HCT116 (cell line): Measurements from ENCODE around the gene RAVER1. TPM values are rescaled to one million over a fixed set of nuclear protein-coding genes. Genes with fewer than 3 reads are reported as not detected.

Source experiments
- ATAC-seq: fragments of 200-7000 bp; cut with Tn5 transposase; 2 replicates; pipeline ENCODE4 v1.9.1; 2020; ENCODE audit warnings: mild to moderate bottlenecking, moderate library complexity
- BruUV-seq: library from RNA; stranded (reverse); fragments of 400-500 nt; replicated peaks from 2 replicates; lab custom pipeline; 2021; lab: Mats Ljungman, UMichigan
- CTCF ChIA-PET: fragments of 300-600 bp; sonication (Branson Sonifier 250); formaldehyde crosslinking; loops from one replicate; lab custom pipeline; 2021; ENCODE audit warnings: antibody characterized with exemption; lab: Charles Lee
- POLR2A ChIA-PET: fragments of 300-600, 350-600 bp; sonication (Branson Sonifier 250); formaldehyde crosslinking; loops from one replicate; lab custom pipeline; 2021; ENCODE audit warnings: antibody characterized with exemption; lab: Charles Lee
- RAD21 ChIA-PET, 2 experiments: fragments of 300-600 bp; sonication (Branson Sonifier 250); formaldehyde crosslinking; loops; one replicate each; lab custom pipeline; 2023; ENCODE audit warnings: low total read pairs in 2 of 2; ENCODE audit not compliant: uncharacterized antibody in 2 of 2, unreplicated experiment in 2 of 2, low non-redundant PET in 1 of 2; lab: Charles Lee
- DNase-seq: peaks from one replicate; pipeline ENCODE4 v3.0.0-alpha.2; 2010; ENCODE audit warnings: low read depth, low spot score
- H2AFZ ChIP-seq: fragments of 200-600 bp; shearing (Covaris generic), sonication (generic); 2 replicates; pipeline ENCODE4 v1.6.1; 2017; ENCODE audit warnings: low read depth, mixed run types, mixed read lengths, antibody characterized with exemption, low read length; ENCODE audit not compliant: poor library complexity, severe bottlenecking
- H3K27ac ChIP-seq: 2 replicates; pipeline ENCODE4 v1.5.1; 2012; ENCODE audit warnings: low read depth, low read length
- H3K27me3 ChIP-seq: fragments of 200-600 bp; sonication (generic); 2 replicates; pipeline ENCODE4 v1.6.1; 2016; ENCODE audit warnings: mixed run types, low read length, mixed read lengths; ENCODE audit not compliant: insufficient read depth
- H3K36me3 ChIP-seq, 2 experiments: fragments of 200-500 bp in 1 of 2; fragments of 200-600 bp in 1 of 2; sonication (Bioruptor generic) in 1 of 2; sonication (generic) in 1 of 2; 2 replicates each; pipeline versions ENCODE4 v1.5.1 to v1.6.1; 2014 to 2016; ENCODE audit warnings: low read length in 2 of 2, inconsistent platforms in 1 of 2, mixed read lengths in 1 of 2, mixed run types in 1 of 2; ENCODE audit not compliant: insufficient read depth in 2 of 2, control insufficient read depth in 1 of 2
- H3K4me1 ChIP-seq, 2 experiments: fragments of 200-600 bp in 1 of 2; sonication (generic) in 1 of 2; 2 replicates each; pipeline versions ENCODE4 v1.5.1 to v1.6.1; 2012 to 2017; ENCODE audit warnings: low read length in 2 of 2, inconsistent platforms in 1 of 2, mild to moderate bottlenecking in 1 of 2, mixed read lengths in 1 of 2, mixed run types in 1 of 2, moderate library complexity in 1 of 2; ENCODE audit not compliant: insufficient read depth in 2 of 2, control insufficient read depth in 1 of 2
- H3K4me2 ChIP-seq: fragments of 200-600 bp; sonication (generic); 2 replicates; pipeline ENCODE4 v1.6.1; 2017; ENCODE audit warnings: mixed run types, low read length, mixed read lengths
- H3K4me3 ChIP-seq, 2 experiments: fragments of 200-600 bp in 1 of 2; sonication (generic) in 1 of 2; replicated peaks in 1 of 2; 2 replicates each; pipeline ENCODE4 v1.5.1; 2011 to 2016; ENCODE audit warnings: low read length in 2 of 2, control low read depth in 1 of 2, low read depth in 1 of 2, mild to moderate bottlenecking in 1 of 2, mixed read lengths in 1 of 2, mixed run types in 1 of 2
- H3K79me2 ChIP-seq: fragments of 200-600 bp; sonication (generic); 2 replicates; pipeline ENCODE4 v1.6.1; 2017; ENCODE audit warnings: mild to moderate bottlenecking, mixed run types, low read length, moderate library complexity, mixed read lengths; ENCODE audit not compliant: insufficient read depth
- H3K9ac ChIP-seq: fragments of 200-600 bp; sonication (generic); 2 replicates; pipeline ENCODE4 v1.6.1; 2016; ENCODE audit warnings: low read length, mixed read lengths
- H3K9me2 ChIP-seq: fragments of 200-600 bp; sonication (generic), shearing (Covaris generic); 2 replicates; pipeline ENCODE4 v1.6.1; 2017; ENCODE audit warnings: mixed run types, mild to moderate bottlenecking, moderate library complexity; ENCODE audit not compliant: insufficient read depth
- H3K9me3 ChIP-seq, 2 experiments: fragments of 200-500 bp in 1 of 2; fragments of 200-600 bp in 1 of 2; sonication (Bioruptor generic) in 1 of 2; sonication (generic) in 1 of 2; 2 replicates each; pipeline ENCODE4 v1.6.1; 2014 to 2017; ENCODE audit warnings: low read length in 2 of 2, mixed read lengths in 2 of 2, inconsistent platforms in 1 of 2, low read depth in 1 of 2, mild to moderate bottlenecking in 1 of 2, mixed run types in 1 of 2, moderate library complexity in 1 of 2; ENCODE audit not compliant: control insufficient read depth in 1 of 2, insufficient read depth in 1 of 2
- H4K20me1 ChIP-seq: fragments of 200-600 bp; sonication (generic), shearing (Covaris generic); 2 replicates; pipeline ENCODE4 v1.6.1; 2017; ENCODE audit warnings: mixed run types, mild to moderate bottlenecking, moderate library complexity; ENCODE audit not compliant: insufficient read depth
- CEBPB ChIP-seq: IDR thresholded peaks from 2 replicates; pipeline ENCODE4 v1.6.1; 2012; ENCODE audit warnings: low read depth
- ELF1 ChIP-seq: IDR thresholded peaks from 2 replicates; pipeline ENCODE4 v1.6.1; 2012; ENCODE audit warnings: low read depth, borderline replicate concordance
- FOSL1 ChIP-seq: IDR thresholded peaks from 2 replicates; pipeline ENCODE4 v1.6.1; 2012; ENCODE audit warnings: low read depth
- JUND ChIP-seq: IDR thresholded peaks from 2 replicates; pipeline ENCODE4 v1.6.1; 2012
- POLR2AphosphoS5 ChIP-seq: IDR thresholded peaks from 2 replicates; pipeline ENCODE4 v1.6.1; 2011; ENCODE audit warnings: mild to moderate bottlenecking, low read depth, low read length, moderate library complexity
- TCF7L2 ChIP-seq: IDR thresholded peaks from 2 replicates; pipeline ENCODE4 v1.7.0; 2011; ENCODE audit warnings: borderline replicate concordance, inconsistent platforms; ENCODE audit not compliant: insufficient read depth, insufficient read length; ENCODE audit errors: extremely low read depth
- YY1 ChIP-seq: IDR thresholded peaks from 2 replicates; pipeline ENCODE4 v1.6.1; 2011; ENCODE audit warnings: low read length, low read depth, moderate library complexity, mild to moderate bottlenecking; ENCODE audit not compliant: insufficient replicate concordance; ENCODE audit errors: extremely low read depth
- ZFX ChIP-seq: fragments of 450-650 bp; IDR thresholded peaks from 2 replicates; pipeline ENCODE4 v1.6.1; 2017
- intact Hi-C: fragments of 100-400 bp; cut with micrococcal nuclease; formaldehyde crosslinking; loops from 2 replicates; pipeline ENCODE4 v1.10.0; 2022
- total RNA-seq: library from RNA; stranded (reverse); gene quantifications from one replicate; pipeline ENCODE4 v1.2.1, GENCODE V29; 2021; ENCODE audit not compliant: unreplicated experiment
- TF ChIP-seq, protein P1 (sequence below): IDR thresholded peaks from 2 replicates; pipeline ENCODE4 v1.6.1; 2012; ENCODE audit warnings: low read depth
- TF ChIP-seq, protein P2 (sequence below): IDR thresholded peaks from 2 replicates; pipeline ENCODE4 v1.6.1; 2012

Gene RAVER1
- total RNA-seq, 1 experiment from 2014 or later = 71.0 TPM

DNA sequence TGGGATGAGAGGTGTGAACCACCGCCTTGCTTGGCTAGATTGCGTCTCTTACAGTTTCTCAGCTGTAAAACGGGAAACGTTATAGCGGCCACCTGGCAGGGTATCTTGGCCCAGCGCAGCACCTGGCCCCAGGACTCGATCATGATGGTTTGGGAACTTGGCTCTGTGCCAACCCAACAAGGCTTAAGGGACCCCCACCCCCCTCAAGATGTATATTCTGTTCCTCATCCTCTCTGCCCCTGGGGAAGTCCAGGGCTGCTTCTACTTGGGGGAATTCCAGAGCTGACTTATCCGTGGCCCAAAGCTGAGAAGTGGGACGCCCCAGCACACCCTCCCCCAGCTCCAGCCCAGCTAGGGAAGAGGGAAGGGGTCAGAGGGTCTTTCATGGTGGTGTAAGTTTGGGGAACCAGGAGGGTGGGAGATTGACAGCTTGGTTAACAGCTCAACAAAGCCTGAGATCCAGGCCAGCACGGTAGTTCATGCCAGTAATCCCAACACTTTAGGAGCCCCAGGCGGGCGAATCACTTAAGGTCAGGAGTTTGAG lies 61.7 kb downstream of the RAVER1 start:
- Histone ChIP-seq H3K9me3 (no peaks in the 10 kb centered on the region), H3K79me2 (no peaks in the 10 kb centered on the region), H3K4me3 (peak overlapping the region in 1 of 2 experiments; percentile 33; a peak in 2 of 4 replicates), H2AFZ (no peak overlapping the region), H3K4me1 (peaks cover 7 to 22% of the 10 kb centered on the region in 2 experiments; a peak in 3 of 4 replicates), H3K27me3 (no peaks in the 10 kb centered on the region), H3K27ac (no peak overlapping the region; the same call in 1 of the 2 replicates), H4K20me1 (no peaks in the 10 kb centered on the region), H3K4me2 (peak overlapping the region; percentile 79), H3K9me2 (no peaks in the 10 kb centered on the region), H3K9ac (peak overlapping the region; percentile 50; the same call in 1 of the 2 replicates), H3K36me3 (peaks cover 0 to 4% of the 10 kb centered on the region in 2 experiments; a peak in 2 of 4 replicates)
- no peak for ATAC-seq
- BruUV-seq = TSS peak; percentile 81
- RAD21 ChIA-PET = interaction anchor here (1.2 to 3.2 kb wide), 4 partner anchors 18 to 119 kb away, joined by 3 to 31 read pairs (median 8); partner anchors contain the start of gene ICAM5 (in 1 of the 2)
- POLR2A ChIA-PET = no interaction called here
- intact Hi-C loops = no loop called here
- CTCF ChIA-PET = interaction anchor here (0.8 to 7.2 kb wide), 4 partner anchors 12 to 120 kb away, joined by 5 to 131 read pairs (median 21); no protein-coding TSS in a partner anchor
- TF ChIP-seq POLR2AphosphoS5 (no peak), JUND (no peak), TCF7L2 (no peak), FOSL1 (no peak)
- DNase-seq = no peak

DNA sequence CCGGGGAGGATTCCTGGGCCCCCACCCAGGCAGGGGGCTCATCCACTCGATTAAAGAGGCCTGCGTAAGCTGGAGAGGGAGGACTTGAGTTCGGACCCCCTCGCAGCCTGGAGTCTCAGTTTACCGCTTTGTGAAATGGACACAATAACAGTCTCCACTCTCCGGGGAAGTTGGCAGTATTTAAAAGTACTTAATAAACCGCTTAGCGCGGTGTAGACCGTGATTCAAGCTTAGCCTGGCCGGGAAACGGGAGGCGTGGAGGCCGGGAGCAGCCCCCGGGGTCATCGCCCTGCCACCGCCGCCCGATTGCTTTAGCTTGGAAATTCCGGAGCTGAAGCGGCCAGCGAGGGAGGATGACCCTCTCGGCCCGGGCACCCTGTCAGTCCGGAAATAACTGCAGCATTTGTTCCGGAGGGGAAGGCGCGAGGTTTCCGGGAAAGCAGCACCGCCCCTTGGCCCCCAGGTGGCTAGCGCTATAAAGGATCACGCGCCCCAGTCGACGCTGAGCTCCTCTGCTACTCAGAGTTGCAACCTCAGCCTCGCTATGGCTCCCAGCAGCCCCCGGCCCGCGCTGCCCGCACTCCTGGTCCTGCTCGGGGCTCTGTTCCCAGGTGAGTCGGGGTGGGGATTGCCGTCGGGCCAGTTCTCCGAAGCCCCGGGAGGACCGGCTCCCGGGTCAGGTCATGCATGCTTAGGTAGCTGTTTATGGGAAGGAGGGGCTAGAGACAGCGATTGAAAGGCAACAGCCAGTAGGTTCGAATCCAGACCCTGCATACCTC lies 62.5 kb downstream of the RAVER1 start, which contains the start of gene ICAM1:
Gene ICAM1 (plus strand): TSS at position 505 of the 779 bp plus-strand sequence. CDS start 40 bp downstream, at position 545.
- Histone ChIP-seq H3K4me2 (peak within 1 kb of the TSS; percentile 79), H3K4me1 (peaks cover 7 to 22% of the 10 kb centered on the region in 2 experiments; a peak in 3 of 4 replicates), H2AFZ (peak within 1 kb of the TSS; percentile 85), H3K27me3 (no peaks in the 10 kb centered on the region), H3K79me2 (no peaks in the 10 kb centered on the region), H3K36me3 (peaks cover 0 to 4% of the 10 kb centered on the region in 2 experiments; a peak in 2 of 4 replicates), H3K27ac (peak within 1 kb of the TSS; percentile 28; the same call in 1 of the 2 replicates), H3K9me2 (no peaks in the 10 kb centered on the region), H3K9ac (peak within 1 kb of the TSS; percentile 50), H3K4me3 (peak within 1 kb of the TSS; percentile 33 to 49), H4K20me1 (no peaks in the 10 kb centered on the region), H3K9me3 (no peaks in the 10 kb centered on the region)
- ChIA-PET CTCF (interaction anchor here (0.8 to 7.2 kb wide), 5 partner anchors 9 to 121 kb away, joined by 3 to 131 read pairs (median 5); partner anchors contain the start of gene RAVER1), POLR2A (no interaction called here), RAD21 (interaction anchor here (0.6 to 3.2 kb wide), 8 partner anchors 11 to 120 kb away, joined by 3 to 31 read pairs (median 4); partner anchors contain the start of genes ICAM5 (in 1 of the 2) and TYK2 (in 1 of the 2))
- peak; percentile 5; the same call in 1 of the 2 replicates for TF ChIP-seq ZFX
- no peak for TF ChIP-seq JUND
- no peak for TF ChIP-seq ELF1
- TF ChIP-seq, protein P1, sequence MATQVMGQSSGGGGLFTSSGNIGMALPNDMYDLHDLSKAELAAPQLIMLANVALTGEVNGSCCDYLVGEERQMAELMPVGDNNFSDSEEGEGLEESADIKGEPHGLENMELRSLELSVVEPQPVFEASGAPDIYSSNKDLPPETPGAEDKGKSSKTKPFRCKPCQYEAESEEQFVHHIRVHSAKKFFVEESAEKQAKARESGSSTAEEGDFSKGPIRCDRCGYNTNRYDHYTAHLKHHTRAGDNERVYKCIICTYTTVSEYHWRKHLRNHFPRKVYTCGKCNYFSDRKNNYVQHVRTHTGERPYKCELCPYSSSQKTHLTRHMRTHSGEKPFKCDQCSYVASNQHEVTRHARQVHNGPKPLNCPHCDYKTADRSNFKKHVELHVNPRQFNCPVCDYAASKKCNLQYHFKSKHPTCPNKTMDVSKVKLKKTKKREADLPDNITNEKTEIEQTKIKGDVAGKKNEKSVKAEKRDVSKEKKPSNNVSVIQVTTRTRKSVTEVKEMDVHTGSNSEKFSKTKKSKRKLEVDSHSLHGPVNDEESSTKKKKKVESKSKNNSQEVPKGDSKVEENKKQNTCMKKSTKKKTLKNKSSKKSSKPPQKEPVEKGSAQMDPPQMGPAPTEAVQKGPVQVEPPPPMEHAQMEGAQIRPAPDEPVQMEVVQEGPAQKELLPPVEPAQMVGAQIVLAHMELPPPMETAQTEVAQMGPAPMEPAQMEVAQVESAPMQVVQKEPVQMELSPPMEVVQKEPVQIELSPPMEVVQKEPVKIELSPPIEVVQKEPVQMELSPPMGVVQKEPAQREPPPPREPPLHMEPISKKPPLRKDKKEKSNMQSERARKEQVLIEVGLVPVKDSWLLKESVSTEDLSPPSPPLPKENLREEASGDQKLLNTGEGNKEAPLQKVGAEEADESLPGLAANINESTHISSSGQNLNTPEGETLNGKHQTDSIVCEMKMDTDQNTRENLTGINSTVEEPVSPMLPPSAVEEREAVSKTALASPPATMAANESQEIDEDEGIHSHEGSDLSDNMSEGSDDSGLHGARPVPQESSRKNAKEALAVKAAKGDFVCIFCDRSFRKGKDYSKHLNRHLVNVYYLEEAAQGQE = no peak
- TF ChIP-seq POLR2AphosphoS5 = peak; percentile 56
- TF ChIP-seq CEBPB = no peak
- no peak for TF ChIP-seq YY1
- TF ChIP-seq, protein P2, sequence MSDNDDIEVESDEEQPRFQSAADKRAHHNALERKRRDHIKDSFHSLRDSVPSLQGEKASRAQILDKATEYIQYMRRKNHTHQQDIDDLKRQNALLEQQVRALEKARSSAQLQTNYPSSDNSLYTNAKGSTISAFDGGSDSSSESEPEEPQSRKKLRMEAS = peak; percentile 89
- DNase-seq (no peak), ATAC-seq (peak; percentile 59)
- intact Hi-C loops = no loop called here
- TSS peak; percentile 73 for BruUV-seq
